Esophagus squamous epithelium (tissue), 5 donors: Measurements from ENCODE around the gene ACACA. TPM values are rescaled to one million over a fixed set of nuclear protein-coding genes. Genes with fewer than 3 reads are reported as not detected.

Source experiments
- DNase-seq: peaks from one replicate; lab custom pipeline; 2025; lab: John Stamatoyannopoulos, UW
- H3K27ac ChIP-seq, 4 donors: fragments of 200-600 bp; sonication (generic); one replicate each; pipeline ENCODE4 v1.5.1; 2016 to 2019; ENCODE audit warnings: mild to moderate bottlenecking in 1 of 4
- H3K27me3 ChIP-seq, 4 donors: fragments of 200-600 bp; sonication (generic); 1 replicate in 3 of 4; 2 replicates in 1 of 4; pipeline versions ENCODE4 v1.5.1 to v1.6.0; 2017 to 2021; ENCODE audit warnings: antibody characterized with exemption in 1 of 4
- H3K36me3 ChIP-seq, 3 donors: fragments of 200-600 bp; sonication (generic); one replicate each; pipeline ENCODE4 v1.5.1; 2016 to 2019
- H3K4me1 ChIP-seq, 3 donors: fragments of 200-600 bp; sonication (generic); one replicate each; pipeline ENCODE4 v1.5.1; 2017 to 2019
- H3K4me3 ChIP-seq, 4 donors: fragments of 200-600 bp; sonication (generic); 1 replicate in 3 of 4; 2 replicates in 1 of 4; pipeline ENCODE4 v1.5.1; 2016 to 2019; ENCODE audit warnings: mild to moderate bottlenecking in 2 of 4, moderate library complexity in 1 of 4
- H3K9me3 ChIP-seq, 3 donors: fragments of 200-600 bp; sonication (generic); one replicate each; pipeline ENCODE4 v1.5.1; 2016 to 2019
- CTCF ChIP-seq, 6 experiments: fragments of 450-650 bp in 4 of 6; fragments of 200-600 bp in 2 of 6; sonication (generic) in 2 of 6; IDR thresholded peaks; one replicate each; pipeline ENCODE4 v1.5.1; 2016 to 2019; ENCODE audit warnings: antibody characterized with exemption in 6 of 6, mild to moderate bottlenecking in 4 of 6, moderate library complexity in 4 of 6
- POLR2A ChIP-seq, 4 donors: fragments of 450-650 bp; IDR thresholded peaks; one replicate each; pipeline ENCODE4 v1.6.1; 2017; ENCODE audit warnings: antibody characterized with exemption in 4 of 4, mild to moderate bottlenecking in 4 of 4, moderate library complexity in 3 of 4
- WGBS, 2 donors: methylation state at CpG; one replicate each; pipeline ENCODE4 v1.1.5; 2018; 5-methylcytosine and 5-hydroxymethylcytosine counted together
- intact Hi-C: fragments of 100-400 bp; cut with DNase I; formaldehyde crosslinking; loops from one replicate; pipeline ENCODE4 v1.15.0; 2022
- total RNA-seq, 4 donors: library from RNA; depleted of rRNA; stranded (reverse); fragments of >200 nt; gene quantifications; one replicate each; pipeline ENCODE4 v1.1.0, GENCODE V29; 2016
- donor health status: DM: yes; HTN: yes; CAD: no.

ACACA gene
- total RNA-seq, 4 donors from 2014 or later, result 34.5 to 81.0 (median 55.8) TPM

GRCh38 chr17:37429453-37429852 lies 22.8 kb upstream of the ACACA start:
- no peak overlapping the region for H3K4me3 ChIP-seq
- TF ChIP-seq POLR2A (IDR thresholded peaks at IDR 0.05) (no peak), CTCF (IDR thresholded peaks at IDR 0.05) (no peak)
- intact Hi-C loops, result no loop called here
- peaks cover 6 to 74% (median 13%) of the 10 kb centered on the region in 3 donors for H3K36me3 ChIP-seq
- DNase-seq, result no peak
- H3K4me1 ChIP-seq, result peaks cover 0 to 25% (median 0%) of the 10 kb centered on the region in 3 donors
- 93 to 94% methylated on average over 1 of the region's 1 CpG for WGBS, 2 donors
- peak overlapping the region; percentile 63 to 89 (median 82) for H3K27ac ChIP-seq
- no peaks in the 10 kb centered on the region for H3K27me3 ChIP-seq
- no peaks in the 10 kb centered on the region for H3K9me3 ChIP-seq

GRCh38 chr17:37429039-37429438 lies 22.4 kb upstream of the ACACA start:
- TF ChIP-seq CTCF (IDR thresholded peaks at IDR 0.05) (no peak), POLR2A (IDR thresholded peaks at IDR 0.05) (no peak)
- intact Hi-C loops, result no loop called here
- Histone ChIP-seq H3K27me3 (no peaks in the 10 kb centered on the region), H3K36me3 (peaks cover 6 to 76% (median 18%) of the 10 kb centered on the region in 3 donors), H3K4me3 (no peak overlapping the region), H3K27ac (peak overlapping the region in 3 of 4 donors; percentile 78 to 89 (median 85)), H3K9me3 (no peaks in the 10 kb centered on the region), H3K4me1 (peaks cover 0 to 25% (median 0%) of the 10 kb centered on the region in 3 donors)
- 85 to 94% methylated on average over 3 of the region's 3 CpGs for WGBS, 2 donors
- no peak for DNase-seq

GRCh38 chr17:37425268-37425667 lies 18.6 kb upstream of the ACACA start:
- intact Hi-C loops, result no loop called here
- H3K27ac ChIP-seq, result no peak overlapping the region
- peaks cover 0 to 15% (median 0%) of the 10 kb centered on the region in 3 donors for H3K4me1 ChIP-seq

GRCh38 chr17:37422971-37423625 lies 16.5 kb upstream of the ACACA start:
- TF ChIP-seq CTCF (IDR thresholded peaks at IDR 0.05) (no peak), POLR2A (IDR thresholded peaks at IDR 0.05) (no peak)
- H3K27ac ChIP-seq, result no peak overlapping the region
- H3K4me3 ChIP-seq, result no peak overlapping the region
- no peaks in the 10 kb centered on the region for H3K4me1 ChIP-seq
- no peaks in the 10 kb centered on the region for H3K9me3 ChIP-seq
- 84 to 86% methylated on average over 4 of the region's 4 CpGs for whole genome bisulfite sequencing, 2 donors
- no peaks in the 10 kb centered on the region for H3K27me3 ChIP-seq
- DNase-seq, result no peak
- intact Hi-C loops, result no loop called here
- H3K36me3 ChIP-seq, result peaks cover 6 to 92% (median 23%) of the 10 kb centered on the region in 3 donors

More at GRCh38 chr17:37425268-37425667, 18.6 kb upstream of the ACACA start:
- Histone ChIP-seq H3K27me3 (no peaks in the 10 kb centered on the region), H3K9me3 (no peaks in the 10 kb centered on the region), H3K36me3 (peaks cover 6 to 83% (median 17%) of the 10 kb centered on the region in 3 donors), H3K4me3 (no peak overlapping the region)
- 84 to 95% methylated on average over 1 of the region's 1 CpG for whole genome bisulfite sequencing, 2 donors
- TF ChIP-seq POLR2A (IDR thresholded peaks at IDR 0.05), result no peak
- no peak for TF ChIP-seq CTCF (IDR thresholded peaks at IDR 0.05)
- DNase-seq, result no peak

- Histone ChIP-seq H3K27ac (no peak overlapping the region), H3K9me3 (no peaks in the 10 kb centered on the region), H3K36me3 (peaks cover 0 to 90% (median 15%) of the 10 kb centered on the region in 3 donors), H3K4me3 (no peak overlapping the region), H3K27me3 (no peaks in the 10 kb centered on the region), H3K4me1 (no peaks in the 10 kb centered on the region)
- 59 to 60% methylated on average over 2 of the region's 2 CpGs for WGBS, 2 donors
- intact Hi-C loops, result no loop called here
- TF ChIP-seq CTCF (IDR thresholded peaks at IDR 0.05), result no peak
- TF ChIP-seq POLR2A (IDR thresholded peaks at IDR 0.05), result no peak
- no peak for DNase-seq
Observed at GRCh38 chr17:37417852-37418251, 11.2 kb upstream of the ACACA start.
